Ovary (tissue), 9 donors: ENCODE measurements around the gene TEKT1. TPM values are rescaled to one million over a fixed set of nuclear protein-coding genes. Genes with fewer than 3 reads are reported as not detected.

Experiments
- DNase-seq, 5 donors: peaks; one replicate each; pipeline ENCODE4 v3.0.0-alpha.2; 2019 to 2020
- H3K27ac ChIP-seq, 2 donors: fragments of 200-600 bp; one replicate each; pipeline versions ENCODE4 v1.5.1 to v1.8.0; 2019 to 2022
- H3K27me3 ChIP-seq: fragments of 200-600 bp; one replicate; pipeline ENCODE4 v1.8.0; 2022
- H3K36me3 ChIP-seq: fragments of 200-600 bp; sonication (generic); one replicate; pipeline ENCODE4 v1.5.1; 2019
- H3K4me1 ChIP-seq: one replicate; pipeline ENCODE4 v1.8.1; 2013; ENCODE audit warnings: mild to moderate bottlenecking, moderate library complexity; ENCODE audit not compliant: insufficient read depth
- H3K4me3 ChIP-seq: fragments of 200-600 bp; sonication (generic); one replicate; pipeline ENCODE4 v1.5.1; 2017
- H3K9me3 ChIP-seq, 2 donors: fragments of 200-600 bp in 1 of 2; sonication (generic) in 1 of 2; one replicate each; pipeline versions ENCODE4 v1.5.1 to v1.8.1; 2013 to 2019; ENCODE audit warnings: mild to moderate bottlenecking in 1 of 2, moderate library complexity in 1 of 2
- EP300 ChIP-seq: sonication (generic); formaldehyde crosslinking; IDR thresholded peaks from one replicate; pipeline ENCODE4 v1.6.1; 2017; ENCODE audit warnings: antibody characterized with exemption
- POLR2A ChIP-seq: fragments of 450-650 bp; IDR thresholded peaks from one replicate; pipeline ENCODE4 v1.6.1; 2017; ENCODE audit warnings: antibody characterized with exemption, mild to moderate bottlenecking, moderate library complexity
- WGBS, 3 donors: extraction: QIAGEN DNeasy Blood & Tissue Kit in 1 of 3; methylation state at CpG; one replicate each; pipeline versions ENCODE4 v1.1.5 to v1.1.7; 2013 to 2017; 5-methylcytosine and 5-hydroxymethylcytosine counted together
- intact Hi-C, 4 donors: fragments of 100-400 bp; cut with DNase I; formaldehyde crosslinking; loops; one replicate each; pipeline versions ENCODE4 v1.11.0 to v1.15.1; 2022 to 2023
- polyA plus RNA-seq, 2 donors: library from polyadenylated mRNA; stranded (reverse); fragments of 200-250 nt in 1 of 2; fragments of 350-450 nt in 1 of 2; fragmentation: Illumina TruSeq in 1 of 2; extraction: RNeasy Lipid Tissue Mini Kit (QIAGEN cat#74804) in 1 of 2; gene quantifications; one replicate each; pipeline ENCODE4 v1.2.3, GENCODE V29; 2013 to 2014
- total RNA-seq, 7 donors: library from RNA; depleted of rRNA in 2 of 7; stranded (reverse); fragments of >200 nt in 2 of 7; fragmentation: NEBNext Ultra II Directional in 3 of 7; extraction: Animal tissue kit (Norgen Biotek cat#: 25700) in 3 of 7; gene quantifications; one replicate each; pipeline versions ENCODE4 v1.1.0 to v1.2.4, GENCODE V29; 2016 to 2023
- TF ChIP-seq, protein P1 (sequence below), 3 donors: fragments of 450-650 bp in 2 of 3; fragments of 200-600 bp in 1 of 3; IDR thresholded peaks; one replicate each; pipeline versions ENCODE4 v1.5.1 to v1.8.0; 2016 to 2022; ENCODE audit warnings: antibody characterized with exemption in 3 of 3, mild to moderate bottlenecking in 1 of 3
- donor health status: DM: no; HTN: no; CAD: no; lungs with moderate emphysema.
- donor health status: DM: no; HTN: no; CAD: no.
- donor health status: Bipolar disorder and iron deficiency.
- donor health status: DM: yes; HTN: yes; CAD: no.
- donor health status: DM: no; HTN: no; CAD: no.
- donor health status: DM: yes; HTN: yes; CAD: no.

TEKT1 gene
- total and polyA plus RNA-seq, 9 donors, result 0.06 to 19.3 (median 1.5) TPM; not detected in 3

DNA sequence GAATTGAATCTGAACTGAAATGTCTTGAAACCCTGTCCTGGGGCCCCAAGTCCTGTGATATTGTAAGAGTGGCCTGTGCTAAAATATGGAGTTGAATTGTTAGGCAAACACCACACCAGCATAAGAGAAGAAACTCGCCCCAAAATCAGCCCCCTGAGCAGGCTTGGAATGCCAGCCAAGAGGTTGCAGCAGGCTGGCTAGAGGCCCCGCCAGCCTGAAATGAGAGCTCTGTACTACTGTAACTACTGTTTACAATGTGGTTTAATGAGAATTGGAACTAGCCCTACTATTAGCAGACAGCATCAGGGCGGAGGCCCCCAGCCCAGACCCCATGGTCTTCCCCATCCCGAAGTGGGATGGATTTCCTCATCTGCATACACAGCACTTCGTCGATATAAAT is 31.8 kb downstream of the TEKT1 start:
- H3K27ac ChIP-seq, result no peak overlapping the region
- H3K9me3 ChIP-seq, result no peaks in the 10 kb centered on the region
- no peak for DNase-seq
- TF ChIP-seq POLR2A (no peak), EP300 (no peak)
- TF ChIP-seq, protein P1, sequence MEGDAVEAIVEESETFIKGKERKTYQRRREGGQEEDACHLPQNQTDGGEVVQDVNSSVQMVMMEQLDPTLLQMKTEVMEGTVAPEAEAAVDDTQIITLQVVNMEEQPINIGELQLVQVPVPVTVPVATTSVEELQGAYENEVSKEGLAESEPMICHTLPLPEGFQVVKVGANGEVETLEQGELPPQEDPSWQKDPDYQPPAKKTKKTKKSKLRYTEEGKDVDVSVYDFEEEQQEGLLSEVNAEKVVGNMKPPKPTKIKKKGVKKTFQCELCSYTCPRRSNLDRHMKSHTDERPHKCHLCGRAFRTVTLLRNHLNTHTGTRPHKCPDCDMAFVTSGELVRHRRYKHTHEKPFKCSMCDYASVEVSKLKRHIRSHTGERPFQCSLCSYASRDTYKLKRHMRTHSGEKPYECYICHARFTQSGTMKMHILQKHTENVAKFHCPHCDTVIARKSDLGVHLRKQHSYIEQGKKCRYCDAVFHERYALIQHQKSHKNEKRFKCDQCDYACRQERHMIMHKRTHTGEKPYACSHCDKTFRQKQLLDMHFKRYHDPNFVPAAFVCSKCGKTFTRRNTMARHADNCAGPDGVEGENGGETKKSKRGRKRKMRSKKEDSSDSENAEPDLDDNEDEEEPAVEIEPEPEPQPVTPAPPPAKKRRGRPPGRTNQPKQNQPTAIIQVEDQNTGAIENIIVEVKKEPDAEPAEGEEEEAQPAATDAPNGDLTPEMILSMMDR (IDR thresholded peaks at IDR 0.05), result no peak
- H3K4me3 ChIP-seq, result no peak overlapping the region
- H3K27me3 ChIP-seq, result no peaks in the 10 kb centered on the region
- no peaks in the 10 kb centered on the region for H3K36me3 ChIP-seq
- intact Hi-C loops, result loop anchor here in 1 of 4 donors (10.0 kb wide), 1 partner anchor 105 kb away; no protein-coding TSS in a partner anchor
- H3K4me1 ChIP-seq, result no peaks in the 10 kb centered on the region
- 71 to 79% (median 76%) methylated on average over 6 of the region's 6 CpGs for WGBS, 3 donors

DNA sequence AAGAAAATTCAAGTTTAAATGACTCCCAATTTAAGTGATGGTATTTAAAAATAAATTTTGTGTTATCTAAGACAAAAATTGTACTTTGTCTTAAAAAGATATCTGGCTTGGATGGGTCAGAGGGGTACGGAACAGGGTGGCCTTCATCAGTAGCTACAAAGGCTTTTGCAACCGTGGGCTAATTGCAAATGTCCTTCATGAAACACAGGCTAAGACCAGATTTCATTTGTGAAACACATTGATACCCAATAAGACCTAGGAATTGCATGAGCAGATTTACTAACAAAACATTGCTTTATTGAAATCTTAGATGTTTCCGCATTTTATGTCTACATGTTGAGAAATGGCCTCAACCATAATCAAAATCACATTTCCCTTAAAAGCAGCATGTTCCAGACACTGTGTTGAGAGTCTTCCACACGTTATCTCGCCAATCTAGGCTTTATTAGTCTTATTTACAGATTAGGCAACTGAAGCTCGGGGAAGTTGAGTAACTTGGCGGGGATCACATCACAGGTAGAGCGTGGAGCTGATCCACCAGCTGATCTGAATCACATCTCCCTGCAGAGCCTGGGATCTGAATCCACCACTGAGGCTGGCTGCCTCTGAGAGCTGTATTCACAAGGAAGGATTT is 33.7 kb downstream of the TEKT1 start:
- DNase-seq, result no peak
- intact Hi-C loops, result loop anchor here in 1 of 4 donors (10.0 kb wide), 1 partner anchor 103 kb away; no protein-coding TSS in a partner anchor
- H3K4me1 ChIP-seq, result no peaks in the 10 kb centered on the region
- H3K4me3 ChIP-seq, result no peak overlapping the region
- H3K36me3 ChIP-seq, result no peaks in the 10 kb centered on the region
- TF ChIP-seq POLR2A, result no peak
- TF ChIP-seq, protein P1 (IDR thresholded peaks at IDR 0.05), result no peak
- no peak for TF ChIP-seq EP300
- no peak overlapping the region for H3K27ac ChIP-seq
- WGBS, 3 donors, result 74 to 86% (median 80%) methylated on average over 8 of the region's 8 CpGs
- H3K9me3 ChIP-seq, result no peaks in the 10 kb centered on the region
- no peaks in the 10 kb centered on the region for H3K27me3 ChIP-seq

DNA sequence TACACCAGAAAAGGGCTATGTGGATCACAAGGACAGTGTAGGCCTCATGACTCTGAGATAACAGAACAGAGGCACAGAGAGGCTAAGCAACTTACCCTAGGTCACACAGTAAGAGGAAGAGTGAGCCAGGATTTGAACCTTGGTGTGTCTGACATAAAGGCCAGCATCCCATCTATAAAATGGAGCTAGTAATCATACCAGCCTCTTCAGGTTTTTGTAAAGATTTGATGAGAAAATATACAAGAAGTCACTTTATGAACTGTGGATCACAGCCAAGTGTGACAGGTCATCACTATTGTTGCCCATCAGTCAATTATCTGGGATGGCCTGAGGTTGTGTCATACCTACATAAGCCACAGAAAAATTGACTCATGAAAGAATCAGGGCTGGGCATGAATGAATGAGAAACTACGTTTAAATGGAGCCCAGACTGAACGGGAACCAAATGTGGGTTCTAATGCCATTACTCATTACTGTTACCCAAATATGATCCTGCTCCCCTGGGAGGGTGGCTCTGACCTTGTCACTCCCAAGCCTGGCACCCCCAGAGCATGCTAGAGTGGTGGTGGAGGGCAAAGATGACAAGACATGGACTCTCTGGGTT is 34.5 kb downstream of the TEKT1 start:
- 76 to 87% (median 81%) methylated on average over 2 of the region's 2 CpGs for WGBS, 3 donors
- Histone ChIP-seq H3K27me3 (no peaks in the 10 kb centered on the region), H3K4me1 (no peaks in the 10 kb centered on the region), H3K4me3 (no peak overlapping the region), H3K27ac (no peak overlapping the region), H3K36me3 (no peaks in the 10 kb centered on the region), H3K9me3 (no peaks in the 10 kb centered on the region)
- intact Hi-C loops, result loop anchor here in 1 of 4 donors (10.0 kb wide), 1 partner anchor 102 kb away; no protein-coding TSS in a partner anchor
- DNase-seq, result no peak
- TF ChIP-seq EP300, result no peak
- TF ChIP-seq, protein P1 (IDR thresholded peaks at IDR 0.05), result no peak
- no peak for TF ChIP-seq POLR2A

DNA sequence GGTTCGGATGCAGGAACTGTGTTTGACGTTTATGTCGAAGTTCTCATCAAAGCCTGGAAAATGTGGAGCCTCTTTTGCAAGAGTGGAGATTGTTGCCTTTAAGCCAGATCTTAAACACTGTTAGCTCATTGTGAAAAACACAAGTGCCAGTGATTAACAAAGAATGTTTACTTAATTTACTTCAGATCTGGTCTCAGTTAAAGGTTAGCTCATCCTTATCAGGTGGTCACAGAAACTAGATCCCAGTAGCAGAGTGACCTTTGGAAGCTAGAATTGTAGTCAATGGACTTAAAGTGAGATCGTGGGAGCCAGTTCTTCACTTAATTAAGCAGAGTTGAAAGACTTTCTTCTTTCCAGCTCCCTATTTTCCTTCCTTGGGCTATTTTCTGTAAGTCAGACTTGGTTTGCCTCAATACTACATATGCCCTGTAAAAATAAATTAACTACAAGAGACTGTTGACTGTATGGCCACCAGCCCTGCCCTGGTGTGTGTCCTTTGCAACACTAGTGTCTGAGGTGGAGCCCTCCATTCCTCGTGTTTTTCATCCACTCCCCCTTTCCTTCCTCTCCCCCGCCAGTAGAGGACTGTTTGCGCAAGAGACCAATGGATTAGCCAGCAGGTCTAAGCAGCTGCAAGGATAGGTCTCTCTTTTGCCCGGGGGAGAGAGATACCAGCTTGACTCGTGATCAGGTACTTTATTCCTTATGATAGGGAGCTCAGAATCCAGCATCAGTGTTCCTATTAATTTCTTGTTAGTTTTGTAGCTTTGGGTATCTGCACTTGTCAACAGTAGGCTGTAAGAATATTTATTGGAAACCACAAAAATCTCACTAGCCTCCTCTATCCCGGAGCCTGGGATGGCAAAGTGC is 35.3 kb downstream of the TEKT1 start:
- Histone ChIP-seq H3K27me3 (no peaks in the 10 kb centered on the region), H3K4me1 (no peaks in the 10 kb centered on the region), H3K4me3 (no peak overlapping the region), H3K9me3 (no peaks in the 10 kb centered on the region), H3K27ac (no peak overlapping the region), H3K36me3 (no peaks in the 10 kb centered on the region)
- TF ChIP-seq EP300, result no peak
- TF ChIP-seq, protein P1 (IDR thresholded peaks at IDR 0.05), result no peak
- TF ChIP-seq POLR2A, result no peak
- no peak for DNase-seq
- WGBS, 3 donors, result 55 to 64% (median 58%) methylated on average over 10 of the region's 10 CpGs
- intact Hi-C loops, result loop anchor here in 1 of 4 donors (10.0 kb wide), 1 partner anchor 101 kb away; no protein-coding TSS in a partner anchor
